LNCAP (cell line): Measurements from ENCODE around the gene ZNF469.

Source experiments
- TF ChIP-seq, protein P1 (sequence below): fragments of 450-650 bp; IDR thresholded peaks from 2 replicates; pipeline ENCODE4 v1.5.1; 2017; ENCODE audit warnings: mild to moderate bottlenecking

ZNF469 gene

DNA sequence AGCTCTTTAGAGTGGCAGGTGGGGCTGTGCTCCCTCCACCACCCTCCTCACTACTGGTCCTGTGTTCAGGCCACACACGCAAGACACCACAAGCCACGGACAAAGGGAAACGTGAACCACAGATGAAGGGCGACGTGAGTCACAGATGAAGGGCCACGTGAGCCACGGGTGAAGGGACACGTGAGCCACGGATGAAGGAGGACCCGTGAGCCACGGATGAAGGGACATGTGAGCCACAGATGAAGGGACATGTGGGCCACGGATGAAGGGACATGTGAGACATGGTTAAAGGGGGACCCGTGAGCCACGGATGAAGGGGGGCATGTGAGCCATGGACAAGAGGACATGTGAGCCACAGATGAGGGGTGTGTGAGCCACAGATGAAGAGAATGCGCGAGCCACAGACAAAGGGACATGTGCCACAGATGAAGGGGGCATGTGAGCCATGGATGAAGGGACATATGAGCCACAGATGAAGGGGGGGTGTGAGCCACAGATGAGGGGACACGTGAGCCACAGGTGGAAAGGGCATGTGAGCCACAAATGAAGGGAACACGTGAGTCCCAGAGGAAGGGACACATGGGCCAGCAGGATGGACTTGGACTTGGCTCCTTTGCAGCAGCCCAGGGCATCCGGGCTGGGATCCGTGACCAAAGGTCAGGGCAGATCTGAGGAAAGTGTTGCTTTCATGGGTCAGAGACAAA is 15.6 kb downstream of the ZNF469 start:
- TF ChIP-seq, protein P1, sequence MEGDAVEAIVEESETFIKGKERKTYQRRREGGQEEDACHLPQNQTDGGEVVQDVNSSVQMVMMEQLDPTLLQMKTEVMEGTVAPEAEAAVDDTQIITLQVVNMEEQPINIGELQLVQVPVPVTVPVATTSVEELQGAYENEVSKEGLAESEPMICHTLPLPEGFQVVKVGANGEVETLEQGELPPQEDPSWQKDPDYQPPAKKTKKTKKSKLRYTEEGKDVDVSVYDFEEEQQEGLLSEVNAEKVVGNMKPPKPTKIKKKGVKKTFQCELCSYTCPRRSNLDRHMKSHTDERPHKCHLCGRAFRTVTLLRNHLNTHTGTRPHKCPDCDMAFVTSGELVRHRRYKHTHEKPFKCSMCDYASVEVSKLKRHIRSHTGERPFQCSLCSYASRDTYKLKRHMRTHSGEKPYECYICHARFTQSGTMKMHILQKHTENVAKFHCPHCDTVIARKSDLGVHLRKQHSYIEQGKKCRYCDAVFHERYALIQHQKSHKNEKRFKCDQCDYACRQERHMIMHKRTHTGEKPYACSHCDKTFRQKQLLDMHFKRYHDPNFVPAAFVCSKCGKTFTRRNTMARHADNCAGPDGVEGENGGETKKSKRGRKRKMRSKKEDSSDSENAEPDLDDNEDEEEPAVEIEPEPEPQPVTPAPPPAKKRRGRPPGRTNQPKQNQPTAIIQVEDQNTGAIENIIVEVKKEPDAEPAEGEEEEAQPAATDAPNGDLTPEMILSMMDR = no peak

DNA sequence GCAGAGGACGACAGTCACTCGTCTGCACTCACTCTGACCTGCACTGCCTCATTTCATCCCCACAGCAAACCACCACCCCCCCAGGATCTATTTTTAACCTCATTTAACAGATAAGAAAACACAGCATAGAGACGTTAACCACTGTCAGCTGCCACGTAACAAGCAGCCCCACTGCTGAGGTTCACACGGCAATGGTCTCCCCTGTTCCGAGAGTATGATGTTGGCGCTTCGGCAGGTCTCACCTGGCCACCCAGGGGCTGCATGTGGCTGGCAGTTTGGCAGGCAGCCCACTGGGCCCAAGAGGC is 16.1 kb downstream of the ZNF469 start:
- TF ChIP-seq, protein P1 = no peak

DNA sequence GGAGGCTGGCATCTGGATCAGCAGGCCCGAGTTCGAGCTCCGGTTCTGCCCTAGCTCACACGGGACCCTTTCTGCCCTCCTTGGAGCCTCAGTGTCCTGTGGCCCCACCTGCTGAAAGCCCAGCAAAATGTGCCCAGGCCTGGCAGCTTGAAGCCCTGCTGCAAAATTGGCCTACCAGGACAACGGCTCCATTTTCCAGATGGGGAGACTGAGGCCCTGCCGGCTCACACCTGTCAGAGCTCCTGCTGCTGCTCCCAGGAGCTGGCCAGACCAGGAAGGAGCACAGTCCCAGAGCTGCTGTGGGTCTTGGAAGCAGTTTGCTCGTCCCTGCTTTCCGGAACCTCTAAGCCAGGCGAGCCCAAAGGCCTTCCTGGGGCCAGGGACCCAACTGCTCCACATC is 17.4 kb downstream of the ZNF469 start:
- TF ChIP-seq, protein P1 = no peak

DNA sequence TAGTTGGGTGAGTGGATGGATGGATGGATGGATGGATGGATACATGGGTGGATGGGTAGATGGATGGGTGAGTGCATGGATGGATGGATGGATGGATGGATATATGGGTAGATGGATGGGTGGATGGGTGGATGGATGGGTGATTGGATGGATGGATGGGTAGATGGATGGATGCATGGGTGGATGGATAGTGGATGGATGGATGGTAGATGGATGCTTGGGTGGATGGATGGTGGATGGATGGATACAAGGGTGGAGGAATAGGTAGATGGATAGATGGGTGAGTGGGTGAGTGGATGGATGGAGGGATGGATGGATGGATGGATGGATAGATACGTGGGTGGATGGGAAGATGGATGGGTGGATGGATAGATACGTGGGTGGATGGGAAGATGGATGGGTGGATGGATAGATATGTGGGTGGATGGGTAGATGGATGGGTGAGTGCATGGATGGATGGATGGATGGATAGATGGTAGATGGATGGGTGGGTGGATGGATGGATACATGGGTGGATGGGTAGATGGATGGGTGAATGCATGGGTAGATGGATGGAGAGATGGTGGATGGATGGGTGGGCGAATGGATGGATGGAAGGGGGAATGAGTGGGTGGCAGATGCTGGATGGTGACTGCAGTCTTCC is 19.0 kb downstream of the ZNF469 start:
- TF ChIP-seq, protein P1 = no peak

DNA sequence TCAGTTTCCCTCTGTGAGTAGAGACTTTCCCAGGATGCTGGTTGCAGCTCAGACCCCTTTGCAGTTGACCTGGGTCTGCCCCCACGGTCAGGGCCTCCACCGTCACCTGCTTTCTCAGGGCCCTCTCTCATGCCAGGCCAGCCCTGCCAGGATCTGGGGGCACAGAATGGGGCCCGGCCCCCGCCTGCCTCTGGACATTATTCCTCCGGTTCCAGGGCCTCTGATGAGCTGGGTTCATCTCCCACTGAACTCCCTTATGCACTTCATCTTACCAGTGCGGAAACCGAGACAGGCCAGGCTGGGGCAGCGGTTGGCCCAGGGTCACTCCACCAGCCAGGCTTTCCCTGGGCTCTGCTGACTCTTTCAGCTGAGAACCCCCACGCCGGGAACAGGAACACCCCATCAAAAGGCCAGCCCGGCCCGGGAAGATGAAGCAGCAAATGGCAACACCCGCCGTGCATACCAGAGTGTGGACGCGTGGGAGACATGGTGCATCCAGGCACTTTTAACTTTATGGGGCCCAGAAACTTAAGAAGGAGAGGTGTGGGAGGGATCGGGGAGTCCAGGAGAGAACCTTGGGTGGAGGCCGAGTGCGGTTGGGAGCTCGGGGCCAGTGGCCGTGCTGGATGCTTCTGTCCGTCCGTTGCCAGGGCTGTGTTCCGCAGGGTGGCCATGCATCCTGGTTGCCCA is 19.9 kb downstream of the ZNF469 start:
- TF ChIP-seq, protein P1 = no peak

DNA sequence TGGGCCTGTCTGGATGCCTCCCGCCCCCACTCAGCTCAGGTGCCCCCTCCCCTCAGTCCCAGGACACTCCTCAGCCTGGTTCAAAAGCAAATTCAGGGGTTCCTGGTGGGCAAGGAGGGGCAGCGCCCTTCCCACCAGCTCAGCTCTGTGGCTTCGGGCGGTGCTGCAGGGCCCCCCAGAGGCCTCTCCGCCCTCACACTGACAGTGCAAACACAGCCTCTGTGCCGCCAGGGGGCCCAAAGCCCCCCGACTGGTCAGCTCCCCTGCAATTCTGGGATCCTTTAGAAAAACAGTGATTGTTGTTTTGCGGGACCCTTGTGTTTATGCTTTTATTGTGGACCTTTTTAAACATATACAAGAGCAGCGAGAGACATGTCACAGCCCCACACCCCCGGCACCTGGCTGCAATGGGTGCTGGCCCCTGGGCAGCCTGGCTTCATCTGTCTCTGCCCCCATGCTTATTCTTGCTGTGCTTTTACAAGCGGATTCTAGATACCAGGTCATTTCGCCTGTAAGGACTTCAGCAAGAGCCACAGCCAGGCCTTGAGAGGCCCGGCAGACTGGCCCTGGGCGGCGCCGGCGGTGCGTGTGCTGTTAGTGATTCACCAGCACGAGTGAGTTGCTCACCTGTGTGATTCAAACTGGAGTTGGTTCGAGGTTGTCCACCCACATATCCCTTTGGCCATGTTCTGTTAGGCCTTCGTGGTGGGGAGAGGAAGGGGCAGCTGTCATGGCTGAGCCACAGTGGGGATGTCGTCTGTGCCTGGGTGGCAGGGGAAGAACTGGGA is 21.2 kb downstream of the ZNF469 start:
- TF ChIP-seq, protein P1 = no peak

DNA sequence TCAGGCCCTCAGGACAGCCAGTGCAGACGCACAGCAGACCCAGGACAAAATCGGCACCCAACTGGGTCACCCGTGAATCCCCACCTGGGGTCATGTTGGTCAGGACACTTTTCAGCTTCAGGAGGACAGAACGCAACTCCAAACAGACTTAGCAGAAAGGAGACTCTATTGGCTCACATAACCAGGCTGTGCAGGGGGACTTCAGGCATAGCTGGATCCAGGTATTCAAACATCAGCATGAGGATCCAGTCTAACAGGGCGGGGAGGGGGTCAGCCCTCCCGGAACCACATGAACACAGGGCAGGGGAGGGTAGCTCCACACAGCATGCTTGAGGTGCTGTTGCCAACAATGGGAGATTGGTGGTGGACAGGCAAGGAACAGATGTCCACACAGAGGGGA is 22.0 kb downstream of the ZNF469 start:
- TF ChIP-seq, protein P1 = no peak
